Measurements from ENCODE around the gene ID2. TPM values are rescaled to one million over a fixed set of nuclear protein-coding genes. Genes with fewer than 3 reads are reported as not detected.

The ID2 gene
- total RNA-seq, 1 experiment from 2014 or later, result 90.9 TPM

DNA sequence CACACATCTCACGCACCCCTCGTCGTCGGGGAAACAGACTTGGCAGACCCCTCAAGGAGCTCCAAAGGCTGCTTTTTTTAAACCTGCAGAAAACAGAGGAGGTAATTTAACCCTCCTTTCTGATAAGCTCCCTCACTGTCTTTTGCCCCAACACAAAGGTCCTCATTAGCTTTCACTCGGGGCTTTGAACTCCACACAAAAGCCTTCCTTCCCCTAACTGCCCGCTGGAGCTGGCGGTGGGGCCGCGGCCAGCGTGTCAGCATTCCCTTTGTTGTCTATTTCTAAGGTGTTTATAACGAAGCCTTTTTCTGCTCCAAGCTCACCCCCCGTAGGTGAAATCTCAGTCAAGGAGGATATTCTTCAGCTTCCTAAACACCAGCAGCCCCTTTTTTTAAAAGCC is 43.5 kb upstream of the ID2 start:
- Histone ChIP-seq H3K36me3 (ENCODE audit: control insufficient read depth, insufficient read depth, low read length) (no peaks in the 10 kb centered on the region), H3K27me3 (replicated peaks; ENCODE audit: control insufficient read depth, insufficient read depth, low read length) (no peaks in the 10 kb centered on the region), H3K4me1 (peaks cover 51% of the 10 kb centered on the region), H3K9me3 (no peaks in the 10 kb centered on the region), H3K4me3 (ENCODE audit: low read depth, low read length) (no peak overlapping the region)
- H3K4me3 Mint-ChIP-seq (ENCODE audit: unreplicated experiment), result no peak overlapping the region
- H3K36me3 Mint-ChIP-seq (ENCODE audit: insufficient read depth, unreplicated experiment), result no peaks in the 10 kb centered on the region
- peaks cover 58% of the 10 kb centered on the region for H3K4me1 Mint-ChIP-seq (ENCODE audit: low read depth, unreplicated experiment)
- H3K27ac Mint-ChIP-seq (ENCODE audit: unreplicated experiment), result peak overlapping the region; percentile 88
- ChIA-PET POLR2A (interaction anchor here (0.7 kb wide), 1 partner anchor 44 kb away, joined by 3 read pairs; the partner anchor contains the start of gene ID2), CTCF (no interaction called here)
- H3K27me3 Mint-ChIP-seq (ENCODE audit: insufficient read depth, unreplicated experiment), result no peaks in the 10 kb centered on the region
- intact Hi-C loops (cut with micrococcal nuclease; ENCODE audit: unreplicated experiment), result no loop called here
- BruUV-seq (replicated peaks), result no TSS peak
- DNase-seq, result no peak
- TF ChIP-seq, protein P1, sequence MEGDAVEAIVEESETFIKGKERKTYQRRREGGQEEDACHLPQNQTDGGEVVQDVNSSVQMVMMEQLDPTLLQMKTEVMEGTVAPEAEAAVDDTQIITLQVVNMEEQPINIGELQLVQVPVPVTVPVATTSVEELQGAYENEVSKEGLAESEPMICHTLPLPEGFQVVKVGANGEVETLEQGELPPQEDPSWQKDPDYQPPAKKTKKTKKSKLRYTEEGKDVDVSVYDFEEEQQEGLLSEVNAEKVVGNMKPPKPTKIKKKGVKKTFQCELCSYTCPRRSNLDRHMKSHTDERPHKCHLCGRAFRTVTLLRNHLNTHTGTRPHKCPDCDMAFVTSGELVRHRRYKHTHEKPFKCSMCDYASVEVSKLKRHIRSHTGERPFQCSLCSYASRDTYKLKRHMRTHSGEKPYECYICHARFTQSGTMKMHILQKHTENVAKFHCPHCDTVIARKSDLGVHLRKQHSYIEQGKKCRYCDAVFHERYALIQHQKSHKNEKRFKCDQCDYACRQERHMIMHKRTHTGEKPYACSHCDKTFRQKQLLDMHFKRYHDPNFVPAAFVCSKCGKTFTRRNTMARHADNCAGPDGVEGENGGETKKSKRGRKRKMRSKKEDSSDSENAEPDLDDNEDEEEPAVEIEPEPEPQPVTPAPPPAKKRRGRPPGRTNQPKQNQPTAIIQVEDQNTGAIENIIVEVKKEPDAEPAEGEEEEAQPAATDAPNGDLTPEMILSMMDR (IDR thresholded peaks at IDR 0.05; ENCODE audit: insufficient read depth in 1 of 2, low read depth in 1 of 2, low read length in 1 of 2, severe bottlenecking in 1 of 2, unreplicated experiment in 1 of 2), result no peak
- H3K9me3 Mint-ChIP-seq (ENCODE audit: unreplicated experiment), result no peaks in the 10 kb centered on the region

DNA sequence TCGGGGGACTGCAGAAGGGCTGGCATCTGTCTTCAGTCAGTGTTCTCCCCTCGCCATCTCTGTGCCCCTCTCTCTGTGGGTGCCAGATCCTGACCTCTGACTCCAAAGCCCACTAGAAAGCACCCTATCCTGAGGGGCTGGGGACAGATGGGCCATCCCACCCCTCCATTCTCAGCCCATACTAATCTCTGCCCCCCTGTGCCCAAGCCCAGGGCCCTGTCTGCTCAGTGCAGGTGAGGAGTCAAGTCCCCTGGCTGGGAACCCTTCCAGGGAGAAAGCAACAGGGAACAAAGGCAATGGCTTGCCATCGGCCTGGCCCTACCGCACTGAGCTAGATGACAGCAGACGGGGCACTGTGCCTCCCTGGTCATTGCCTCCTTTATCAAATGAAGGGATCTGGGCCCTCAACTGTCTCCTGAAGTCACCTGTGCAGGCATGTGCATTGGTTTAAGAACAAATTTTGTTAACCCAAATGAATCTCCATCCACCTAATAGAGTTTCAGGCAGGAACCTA is 42.7 kb upstream of the ID2 start:
- no peaks in the 10 kb centered on the region for H3K27me3 ChIP-seq (replicated peaks; ENCODE audit: control insufficient read depth, insufficient read depth, low read length)
- intact Hi-C loops (cut with micrococcal nuclease; ENCODE audit: unreplicated experiment), result no loop called here
- no peaks in the 10 kb centered on the region for H3K36me3 Mint-ChIP-seq (ENCODE audit: insufficient read depth, unreplicated experiment)
- H3K9me3 ChIP-seq, result no peaks in the 10 kb centered on the region
- ChIA-PET CTCF (interaction anchor here (0.5 to 0.6 kb wide), 2 partner anchors 39 to 175 kb away, joined by 3 to 5 read pairs; no protein-coding TSS in a partner anchor), POLR2A (interaction anchor here (0.7 kb wide), 1 partner anchor 43 kb away, joined by 3 read pairs; the partner anchor contains the start of gene ID2)
- no TSS peak for BruUV-seq (replicated peaks)
- peak overlapping the region; percentile 88 for H3K27ac Mint-ChIP-seq (ENCODE audit: unreplicated experiment)
- no peaks in the 10 kb centered on the region for H3K36me3 ChIP-seq (ENCODE audit: control insufficient read depth, insufficient read depth, low read length)
- no peaks in the 10 kb centered on the region for H3K9me3 Mint-ChIP-seq (ENCODE audit: unreplicated experiment)
- no peak overlapping the region for H3K4me3 Mint-ChIP-seq (ENCODE audit: unreplicated experiment)
- no peak for DNase-seq
- peaks cover 52% of the 10 kb centered on the region for H3K4me1 Mint-ChIP-seq (ENCODE audit: low read depth, unreplicated experiment)
- no peaks in the 10 kb centered on the region for H3K27me3 Mint-ChIP-seq (ENCODE audit: insufficient read depth, unreplicated experiment)
- H3K4me1 ChIP-seq, result peaks cover 49% of the 10 kb centered on the region
- TF ChIP-seq, protein P1 (IDR thresholded peaks at IDR 0.05; ENCODE audit: insufficient read depth in 1 of 2, low read depth in 1 of 2, low read length in 1 of 2, severe bottlenecking in 1 of 2, unreplicated experiment in 1 of 2), result no peak
- H3K4me3 ChIP-seq (ENCODE audit: low read depth, low read length), result no peak overlapping the region

DNA sequence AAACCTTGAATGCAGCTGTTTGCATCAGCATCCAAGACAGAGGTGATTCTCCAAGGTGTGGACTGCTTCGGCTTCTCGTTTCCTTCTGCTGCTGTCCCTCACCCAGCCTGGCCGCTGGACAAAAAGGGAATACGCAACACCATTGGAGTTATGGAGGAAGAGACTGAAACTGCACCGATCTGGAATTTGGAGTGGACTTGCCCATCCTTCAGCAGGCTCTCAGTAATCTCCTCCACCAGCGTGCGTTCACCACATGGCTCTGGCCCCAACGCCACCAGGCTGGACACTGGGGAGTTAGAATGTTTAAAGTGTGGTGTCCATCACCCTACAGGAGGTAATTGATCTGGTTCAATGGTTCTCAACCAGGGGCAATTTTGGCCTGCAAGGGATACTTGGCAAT is 41.4 kb upstream of the ID2 start:
- no peak for DNase-seq
- intact Hi-C loops (cut with micrococcal nuclease; ENCODE audit: unreplicated experiment), result no loop called here
- TF ChIP-seq, protein P1 (IDR thresholded peaks at IDR 0.05; ENCODE audit: insufficient read depth in 1 of 2, low read depth in 1 of 2, low read length in 1 of 2, severe bottlenecking in 1 of 2, unreplicated experiment in 1 of 2), result no peak
- Mint-ChIP-seq H3K4me1 (ENCODE audit: low read depth, unreplicated experiment) (peaks cover 42% of the 10 kb centered on the region), H3K27me3 (ENCODE audit: insufficient read depth, unreplicated experiment) (no peaks in the 10 kb centered on the region), H3K36me3 (ENCODE audit: insufficient read depth, unreplicated experiment) (no peaks in the 10 kb centered on the region), H3K9me3 (ENCODE audit: unreplicated experiment) (no peaks in the 10 kb centered on the region), H3K4me3 (ENCODE audit: unreplicated experiment) (no peak overlapping the region), H3K27ac (ENCODE audit: unreplicated experiment) (no peak overlapping the region)
- ChIA-PET CTCF (no interaction called here), POLR2A (no interaction called here)
- Histone ChIP-seq H3K36me3 (ENCODE audit: control insufficient read depth, insufficient read depth, low read length) (no peaks in the 10 kb centered on the region; the same call in 1 of the 2 replicates), H3K27me3 (replicated peaks; ENCODE audit: control insufficient read depth, insufficient read depth, low read length) (no peaks in the 10 kb centered on the region), H3K4me1 (peaks cover 35% of the 10 kb centered on the region), H3K4me3 (ENCODE audit: low read depth, low read length) (no peak overlapping the region), H3K9me3 (no peaks in the 10 kb centered on the region)
- no TSS peak for BruUV-seq (replicated peaks)

All from Caco-2 (cell line).